Keratinocyte (primary cell): ENCODE measurements around the gene ACSL6. TPM values are rescaled to one million over a fixed set of nuclear protein-coding genes. Genes with fewer than 3 reads are reported as not detected.

Experiments used
- DNase-seq: peaks from one replicate; pipeline ENCODE4 v3.0.0-alpha.2; 2011; ENCODE audit warnings: low read depth, missing footprints, low spot score
- FAIRE-seq: peaks from 2 replicates; lab custom pipeline; 2011; peaks lifted over from hg19 to GRCh38; lab: Jason Lieb, UNC
- H2AFZ ChIP-seq: 2 replicates; pipeline ENCODE4 v1.6.0; 2012; ENCODE audit warnings: low read length, control low read depth, inconsistent platforms; ENCODE audit not compliant: control insufficient read depth
- H3K27ac ChIP-seq: 2 replicates; pipeline ENCODE4 v1.5.1; 2011; ENCODE audit warnings: low read length; ENCODE audit not compliant: control insufficient read depth, insufficient read depth
- H3K27me3 ChIP-seq: 3 replicates; pipeline ENCODE4 v1.6.0; 2011; ENCODE audit warnings: low read length; ENCODE audit not compliant: control insufficient read depth, insufficient read depth; ENCODE audit errors: extremely low read depth
- H3K36me3 ChIP-seq, 2 experiments: 2 replicates in 1 of 2; 3 replicates in 1 of 2; pipeline ENCODE4 v1.5.1; 2011; ENCODE audit warnings: low read length in 2 of 2, mild to moderate bottlenecking in 1 of 2; ENCODE audit not compliant: control insufficient read depth in 2 of 2, insufficient read depth in 2 of 2; ENCODE audit errors: extremely low read depth in 1 of 2
- H3K4me1 ChIP-seq: 3 replicates; pipeline ENCODE4 v1.5.1; 2011; ENCODE audit warnings: low read length; ENCODE audit not compliant: control insufficient read depth, insufficient read depth; ENCODE audit errors: extremely low read depth
- H3K4me2 ChIP-seq: 3 replicates; pipeline ENCODE4 v1.6.0; 2011; ENCODE audit warnings: low read depth, low read length; ENCODE audit not compliant: control insufficient read depth, insufficient read depth; ENCODE audit errors: extremely low read depth
- H3K4me3 ChIP-seq, 3 experiments: fragments of 200-600 bp in 1 of 3; sonication (generic) in 1 of 3; 2 replicates in 2 of 3; 3 replicates in 1 of 3; pipeline ENCODE4 v1.5.1; 2011 to 2016; ENCODE audit warnings: low read length in 3 of 3, mild to moderate bottlenecking in 3 of 3, control low read depth in 2 of 3, inconsistent platforms in 1 of 3, low read depth in 1 of 3, mixed read lengths in 1 of 3, mixed run types in 1 of 3, moderate library complexity in 1 of 3; ENCODE audit not compliant: control insufficient read depth in 2 of 3, insufficient read depth in 2 of 3; ENCODE audit errors: extremely low read depth in 1 of 3
- H3K79me2 ChIP-seq: 2 replicates; pipeline ENCODE4 v1.6.0; 2012; ENCODE audit warnings: low read length; ENCODE audit not compliant: control insufficient read depth, insufficient read depth
- H3K9ac ChIP-seq: 3 replicates; pipeline ENCODE4 v1.6.0; 2011; ENCODE audit warnings: low read length; ENCODE audit not compliant: control insufficient read depth, insufficient read depth; ENCODE audit errors: extremely low read depth
- H3K9me1 ChIP-seq: 3 replicates; pipeline ENCODE4 v1.6.0; 2011; ENCODE audit warnings: low read length; ENCODE audit not compliant: control insufficient read depth, insufficient read depth; ENCODE audit errors: extremely low read depth
- H3K9me3 ChIP-seq: 2 replicates; pipeline ENCODE4 v1.5.1; 2012; ENCODE audit warnings: low read depth, low read length; ENCODE audit not compliant: control insufficient read depth
- H4K20me1 ChIP-seq: 3 replicates; pipeline ENCODE4 v1.6.0; 2011; ENCODE audit warnings: low read length; ENCODE audit not compliant: control insufficient read depth, insufficient read depth; ENCODE audit errors: extremely low read depth
- CTCF ChIP-seq, 3 experiments: IDR thresholded peaks in 1 of 3; conservative IDR thresholded peaks in 1 of 3; optimal IDR thresholded peaks in 1 of 3; 2 replicates in 2 of 3; 3 replicates in 1 of 3; pipeline versions ENCODE3 to v1.5.1; 2011; ENCODE audit warnings: low read length in 3 of 3, mild to moderate bottlenecking in 3 of 3, moderate library complexity in 2 of 3, control low read depth in 1 of 3, inconsistent platforms in 1 of 3; ENCODE audit not compliant: insufficient read depth in 2 of 3; ENCODE audit errors: extremely low read depth in 1 of 3
- EZH2 ChIP-seq: IDR thresholded peaks from one replicate; pipeline ENCODE4 v1.6.1; 2012; ENCODE audit warnings: inconsistent platforms, mild to moderate bottlenecking, low read length, moderate library complexity
- dilution Hi-C: fragments of 300-500 bp; cut with MboI; formaldehyde crosslinking; loops from one replicate; pipeline ENCODE4 v1.7.0; 2020; ENCODE audit warnings: low sequenced_read_pairs; ENCODE audit not compliant: extremely low pct_ligation_motif_present
- polyA plus RNA-seq, 5 experiments: library from polyadenylated mRNA; depleted of rRNA in 3 of 5; stranded (reverse) in 3 of 5; stranded (forward) in 1 of 5; unstranded in 1 of 5; fragments of >200 nt; gene quantifications; 1 replicate in 1 of 5; 2 replicates in 3 of 5; 3 replicates in 1 of 5; pipeline versions ENCODE4 v1.2.1 to v1.2.3, GENCODE V29; 2011 to 2012; ENCODE audit warnings: missing spikeins in 2 of 5, low read depth in 1 of 5, low replicate concordance in 1 of 5

Gene ACSL6
- polyA plus RNA-seq, 1 donor (not counting 4 experiments of a cell fraction or from before 2014, with no cell fraction given), result 0.18 TPM

- Histone ChIP-seq H3K4me1 (no peaks in the 10 kb centered on the region), H3K9me1 (no peaks in the 10 kb centered on the region), H3K27ac (no peak overlapping the region), H3K27me3 (peaks cover 5% of the 10 kb centered on the region), H3K4me3 (no peak overlapping the region), H3K36me3 (no peaks in the 10 kb centered on the region), H2AFZ (no peak overlapping the region), H3K4me2 (no peak overlapping the region), H3K9me3 (no peaks in the 10 kb centered on the region), H4K20me1 (no peaks in the 10 kb centered on the region), H3K79me2 (no peaks in the 10 kb centered on the region), H3K9ac (no peak overlapping the region)
- FAIRE-seq (no peak), DNase-seq (no peak)
- TF ChIP-seq EZH2, result no peak
- no peak for TF ChIP-seq CTCF (optimal IDR thresholded peaks at IDR 0.05 in 1 of 3, IDR thresholded peaks at IDR 0.05 in 1 of 3, conservative IDR thresholded peaks at IDR 0.05 in 1 of 3; ENCODE audit: extremely low read depth in 1 of 3, insufficient read depth in 2 of 3, low read length in 3 of 3)
- dilution Hi-C loops, result no loop called here
These were observed 12.6 kb upstream of the ACSL6 start for GRCh38 chr5:132024117-132024435.

- Histone ChIP-seq H3K27ac (no peak overlapping the region), H2AFZ (no peak overlapping the region), H3K4me3 (no peak overlapping the region), H3K27me3 (peaks cover 5% of the 10 kb centered on the region), H3K9me1 (no peaks in the 10 kb centered on the region), H3K9me3 (no peaks in the 10 kb centered on the region), H3K4me2 (no peak overlapping the region), H3K4me1 (no peaks in the 10 kb centered on the region), H3K36me3 (no peaks in the 10 kb centered on the region), H3K9ac (no peak overlapping the region), H3K79me2 (no peaks in the 10 kb centered on the region), H4K20me1 (no peaks in the 10 kb centered on the region)
- no peak for DNase-seq
- TF ChIP-seq CTCF (optimal IDR thresholded peaks at IDR 0.05 in 1 of 3, IDR thresholded peaks at IDR 0.05 in 1 of 3, conservative IDR thresholded peaks at IDR 0.05 in 1 of 3; ENCODE audit: extremely low read depth in 1 of 3, insufficient read depth in 2 of 3, low read length in 3 of 3) (no peak), EZH2 (no peak)
- no peak for FAIRE-seq
- dilution Hi-C loops, result no loop called here
These were observed 12.0 kb upstream of the ACSL6 start for GRCh38 chr5:132023258-132024116.
